HG02885 (cell line): ENCODE data around the gene TARBP1.
"Not testable (repeated sequence)": the region's sequence is repeated elsewhere in the genome, so short reads cannot be mapped to it uniquely, and the experiment has no call there.

ENCODE experiments used
- ATAC-seq: cut with Tn5 transposase; IDR thresholded peaks from one replicate; pipeline ENCODE4 v1.9.1; 2021; ENCODE audit warnings: mild to moderate bottlenecking; ENCODE audit not compliant: unreplicated experiment, poor library complexity

TARBP1 gene

DNA sequence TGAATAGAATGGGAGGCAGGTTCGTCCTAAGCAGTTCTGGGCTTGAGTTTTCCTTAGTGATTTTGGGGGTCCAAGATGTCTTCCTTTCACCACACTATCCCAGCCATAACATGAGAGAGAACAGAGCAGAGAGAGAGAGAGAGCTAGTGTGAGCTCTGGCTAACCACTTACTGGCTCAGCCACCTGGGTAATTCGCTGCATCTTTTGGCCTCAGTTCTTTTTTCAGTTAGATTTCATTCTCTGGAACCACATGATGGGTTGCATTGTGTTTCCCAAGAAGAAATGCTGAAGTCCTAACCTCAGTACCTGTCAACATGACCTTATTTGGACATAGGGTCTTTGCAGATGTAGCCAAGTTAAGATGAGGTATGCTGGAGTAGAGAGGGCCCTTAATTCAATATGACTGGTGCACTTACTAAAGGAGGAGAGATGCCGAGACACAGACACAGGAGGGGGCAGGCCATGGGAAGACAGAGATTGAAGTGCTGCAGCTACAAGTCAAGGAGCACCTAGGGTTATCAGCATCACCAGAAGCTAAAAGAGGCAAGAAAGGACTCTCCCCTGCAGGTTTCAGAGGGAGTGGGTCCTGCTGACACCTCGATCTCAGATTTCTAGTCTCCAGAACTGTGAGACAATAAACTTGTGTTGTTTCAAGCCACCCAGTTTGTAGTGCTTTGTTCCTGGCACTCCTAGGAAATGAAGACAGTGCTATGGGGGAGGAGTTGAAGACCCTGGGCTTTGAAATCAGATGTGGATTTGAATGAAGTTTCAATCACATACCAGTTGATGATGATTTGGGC, 26.2 kb upstream of the TARBP1 start:
- ATAC-seq, result no peak

DNA sequence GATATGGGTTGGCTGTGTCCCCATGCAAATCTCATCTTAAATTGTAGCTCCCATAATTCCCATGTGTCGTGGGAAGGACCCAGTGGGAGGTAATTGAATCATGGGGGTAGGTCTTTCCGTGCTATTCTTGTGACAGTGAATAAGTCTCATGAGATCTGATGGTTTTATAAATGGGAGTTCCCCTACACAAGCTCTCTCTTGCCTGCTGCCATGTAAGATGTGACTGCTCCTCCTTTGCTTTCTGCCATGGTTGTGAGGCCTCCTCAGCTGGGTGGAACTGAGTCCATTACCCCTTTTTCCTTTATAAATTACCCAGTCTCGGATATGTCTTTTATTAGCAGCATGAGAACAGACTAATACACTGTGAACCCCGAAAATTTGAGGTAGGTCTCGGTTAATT, 25.3 kb upstream of the TARBP1 start:
- ATAC-seq, result not testable (repeated sequence)

DNA sequence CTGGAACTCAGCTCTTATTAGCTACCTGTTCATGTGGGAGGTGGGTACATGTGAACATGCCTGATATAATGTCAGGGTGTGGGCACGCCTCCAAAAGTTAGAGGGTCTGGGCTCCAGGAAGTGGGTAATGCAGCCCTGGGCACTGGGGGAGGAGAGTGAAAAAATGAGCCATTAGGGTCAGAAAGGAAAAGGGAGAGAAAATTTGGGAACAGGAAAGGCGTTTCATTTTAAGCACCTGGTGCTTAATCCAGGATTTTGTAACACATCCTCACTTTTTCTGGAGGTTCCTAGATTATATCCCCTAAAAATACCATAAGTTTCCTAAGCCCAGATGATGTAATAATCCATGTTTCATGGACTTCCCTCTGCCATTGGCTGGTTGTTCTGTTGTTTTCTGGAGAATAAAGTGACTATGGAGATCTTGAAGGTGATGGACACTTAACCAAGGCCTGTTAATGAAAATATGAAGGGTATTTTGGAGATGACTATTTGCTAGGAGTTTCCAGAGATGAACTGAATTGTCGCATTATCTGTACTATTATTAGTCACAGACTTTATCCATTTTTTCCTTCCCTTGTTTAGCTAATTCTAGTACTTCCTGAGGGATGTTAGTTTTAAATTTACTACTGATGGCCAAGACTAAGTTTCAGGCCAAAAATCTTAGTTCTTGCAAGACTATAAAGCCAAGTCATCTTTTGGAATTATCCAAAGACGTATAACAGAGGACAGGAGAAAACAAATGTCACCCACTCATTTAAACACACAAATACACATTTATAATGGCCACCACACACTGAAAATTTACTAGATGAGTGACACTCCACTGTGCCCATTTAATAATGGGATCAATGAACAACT, 24.4 kb upstream of the TARBP1 start:
- no peak for ATAC-seq

DNA sequence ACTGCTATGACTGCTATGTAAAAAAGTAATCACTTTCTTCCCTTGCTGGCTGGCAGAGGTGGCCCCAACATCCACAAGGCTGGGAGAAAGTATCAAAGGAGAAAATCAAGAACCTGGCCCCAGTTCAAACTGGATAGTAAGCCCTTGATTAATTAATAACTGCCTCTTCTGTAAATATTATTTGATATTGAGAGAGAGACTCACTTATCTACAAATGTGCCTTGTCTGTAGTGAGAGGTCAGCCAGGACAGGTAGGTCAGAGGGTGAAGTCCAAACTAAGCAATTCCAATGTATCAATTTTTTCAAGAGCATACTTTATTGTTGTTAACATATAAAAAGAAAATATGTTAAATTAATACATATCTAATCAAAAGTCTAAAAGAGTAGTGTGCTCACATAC, 23.8 kb upstream of the TARBP1 start:
- no peak for ATAC-seq

DNA sequence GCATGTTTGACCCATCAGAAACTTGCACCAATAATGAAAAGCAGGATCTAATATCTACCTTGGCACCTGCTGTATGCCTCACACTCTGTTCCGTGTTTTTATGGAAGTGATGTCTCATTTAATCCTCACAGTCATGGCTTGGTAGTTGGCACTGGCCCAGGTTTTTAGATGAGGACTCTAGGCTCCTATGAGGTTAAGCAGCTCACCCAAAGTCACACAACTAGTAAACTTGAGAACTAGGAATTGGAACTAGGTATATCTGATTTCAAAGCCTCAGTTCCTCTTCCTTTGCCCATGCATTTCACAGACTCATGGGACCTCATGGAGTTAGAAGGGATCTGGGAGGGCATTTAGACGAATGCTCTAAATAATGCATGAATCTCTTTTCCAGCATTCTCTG, 21.3 kb upstream of the TARBP1 start:
- ATAC-seq, result no peak

DNA sequence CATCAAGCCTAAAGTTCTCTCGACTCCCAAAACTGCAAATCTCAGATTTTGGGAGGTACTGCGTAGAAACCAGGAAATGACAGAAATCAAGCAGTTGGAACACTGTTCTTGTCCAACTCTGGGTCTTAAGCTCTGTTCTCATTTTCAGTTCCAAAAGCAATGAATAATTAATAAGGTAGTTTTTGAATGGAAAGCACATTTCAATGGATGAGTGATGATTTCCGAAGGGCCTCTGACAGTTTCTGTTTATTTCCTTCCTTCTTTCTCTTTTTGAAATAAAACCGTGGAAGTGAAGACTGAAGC, 20.9 kb upstream of the TARBP1 start:
- ATAC-seq, result no peak

DNA sequence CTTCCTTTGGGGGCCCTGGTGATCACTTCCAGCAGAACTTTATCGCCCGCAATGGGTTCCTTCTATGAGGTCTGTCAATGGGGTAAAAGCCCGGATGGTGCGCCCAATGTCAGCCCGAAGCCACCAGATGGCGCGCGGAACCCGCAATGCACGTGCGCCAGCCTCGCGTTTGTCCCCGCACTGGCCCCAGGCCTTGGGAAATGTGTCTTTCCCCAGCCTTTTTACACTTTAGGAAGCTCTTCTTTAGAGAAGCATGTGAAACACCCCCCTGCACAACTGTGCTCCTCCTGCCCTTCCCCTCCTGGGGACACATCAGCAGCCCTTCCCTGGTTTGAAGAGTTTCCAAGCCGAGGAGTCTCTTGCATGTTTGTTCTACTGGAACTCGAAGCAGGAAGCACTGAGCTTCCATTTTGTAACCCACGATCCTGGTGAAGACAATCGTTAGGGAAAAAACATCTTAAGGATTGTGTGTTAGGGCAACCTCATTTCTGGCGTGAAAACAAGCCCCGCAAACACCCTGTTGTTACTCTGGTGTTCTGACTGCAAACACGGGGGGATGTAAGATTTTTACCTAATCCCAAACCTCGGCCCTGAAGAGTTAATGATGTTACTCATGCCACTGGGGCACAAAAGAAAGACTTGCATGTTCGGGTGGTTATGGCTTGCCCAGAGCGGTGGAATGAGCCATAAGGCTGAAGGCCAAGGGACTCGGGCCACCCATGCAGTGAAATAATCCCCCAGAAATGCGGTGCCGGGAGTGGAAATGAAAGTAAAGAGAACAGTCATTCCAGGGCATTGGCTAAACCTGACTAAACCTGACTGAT, 20.4 kb upstream of the TARBP1 start:
- peak; percentile 54 for ATAC-seq

DNA sequence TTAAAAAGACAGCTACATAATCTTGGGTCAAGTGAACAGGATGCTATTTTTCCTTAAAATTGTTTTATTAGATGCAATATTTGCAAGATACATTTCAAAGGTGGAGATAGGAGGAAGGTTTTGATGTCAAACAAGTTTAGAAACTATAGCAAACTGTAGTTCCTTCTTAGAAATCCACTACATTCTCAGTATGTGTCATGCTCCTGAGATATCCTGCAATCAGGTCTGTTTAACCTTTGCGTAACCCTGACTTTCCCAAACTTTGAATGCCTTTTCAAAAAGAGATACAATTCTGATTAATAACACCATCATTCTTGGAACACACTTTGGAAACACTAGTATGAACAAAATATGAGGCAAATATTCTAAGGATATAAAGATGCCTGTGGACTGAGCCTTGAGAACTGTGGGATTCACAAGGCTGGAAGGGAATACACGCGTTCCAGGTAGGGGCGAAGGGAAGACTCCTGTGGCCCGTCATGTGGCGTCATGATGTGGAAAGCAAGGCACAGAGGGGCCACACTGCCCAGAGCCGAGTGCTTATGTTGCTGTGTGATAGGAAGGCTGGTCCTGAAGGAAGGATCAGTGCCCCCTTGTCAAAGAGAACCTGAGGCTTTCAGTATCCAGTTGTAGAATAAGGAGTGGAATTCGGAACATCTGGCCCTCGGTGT, 19.6 kb upstream of the TARBP1 start:
- no peak for ATAC-seq

DNA sequence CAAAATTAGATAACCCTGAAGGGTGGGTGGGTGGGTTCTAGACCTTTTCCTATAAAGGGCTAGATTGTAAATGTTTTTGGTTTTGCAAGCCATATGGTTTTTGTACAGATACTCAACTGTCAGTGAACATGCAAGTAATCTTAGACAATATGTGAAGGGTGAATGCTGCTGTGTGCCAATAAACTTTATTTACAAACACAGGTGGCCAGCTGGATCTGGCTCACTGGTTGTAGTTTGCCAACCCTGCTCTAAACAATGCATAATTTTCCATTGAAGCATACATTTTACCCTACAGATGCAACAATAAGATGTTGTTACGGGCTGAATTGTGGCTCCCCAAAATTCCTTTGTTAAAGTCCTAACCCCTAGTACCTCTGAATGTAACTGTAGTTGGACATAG, 18.6 kb upstream of the TARBP1 start:
- ATAC-seq, result no peak

DNA sequence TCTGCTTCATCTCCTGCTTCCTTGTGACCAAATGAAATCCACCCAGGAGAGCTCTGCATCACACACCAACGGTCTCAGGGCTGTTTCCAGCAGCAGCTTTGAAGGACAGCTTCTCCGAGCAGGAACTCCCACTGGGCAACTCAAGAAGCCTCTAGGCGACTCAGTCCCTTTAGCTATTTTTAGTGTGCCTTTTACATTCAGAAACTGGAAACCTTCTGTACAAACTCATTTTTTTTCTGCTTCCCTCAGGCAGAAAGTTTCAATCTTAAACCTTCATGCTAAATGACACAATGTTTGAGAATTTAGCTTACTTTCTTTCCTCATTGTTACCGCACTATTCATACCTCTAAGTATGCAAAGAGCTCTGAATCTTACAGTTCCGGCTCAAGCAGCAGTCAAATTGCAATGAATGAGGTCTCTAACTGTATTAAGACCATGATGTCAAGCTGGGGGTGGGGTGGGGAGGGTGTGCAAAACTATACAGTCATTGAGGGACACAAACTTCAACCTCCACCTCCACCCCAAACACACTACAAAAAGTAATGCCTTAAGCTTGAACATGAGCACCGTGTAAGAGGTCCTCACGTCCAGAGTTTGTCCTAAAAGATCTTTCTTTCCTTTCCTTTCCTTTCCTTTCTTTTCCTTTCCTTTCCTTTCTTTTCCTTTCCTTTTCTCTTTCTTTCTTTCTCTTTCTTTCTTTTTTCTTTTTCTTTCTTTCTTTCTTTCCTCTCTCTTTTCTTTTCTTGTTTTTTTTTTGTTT, 16.4 kb upstream of the TARBP1 start:
- peak; percentile 73 for ATAC-seq

DNA sequence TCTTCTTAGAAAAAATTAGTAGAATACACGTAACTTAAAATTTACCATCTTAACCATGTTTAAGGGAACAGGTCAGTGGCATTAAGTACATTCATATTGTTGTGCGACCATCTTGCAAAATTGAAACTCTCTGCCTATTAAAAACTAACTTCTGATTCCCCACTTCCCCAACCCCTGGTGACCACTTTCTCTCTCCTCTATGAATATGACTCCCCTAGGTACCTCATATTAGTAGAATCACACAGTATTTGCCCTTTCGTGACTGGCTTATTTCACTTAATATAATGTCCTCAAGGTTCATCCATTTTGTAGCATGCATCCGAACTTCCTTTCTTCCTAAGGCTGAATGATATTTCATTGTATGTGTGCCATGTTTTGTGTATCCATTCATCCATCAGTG, 15.1 kb upstream of the TARBP1 start:
- ATAC-seq, result no peak

DNA sequence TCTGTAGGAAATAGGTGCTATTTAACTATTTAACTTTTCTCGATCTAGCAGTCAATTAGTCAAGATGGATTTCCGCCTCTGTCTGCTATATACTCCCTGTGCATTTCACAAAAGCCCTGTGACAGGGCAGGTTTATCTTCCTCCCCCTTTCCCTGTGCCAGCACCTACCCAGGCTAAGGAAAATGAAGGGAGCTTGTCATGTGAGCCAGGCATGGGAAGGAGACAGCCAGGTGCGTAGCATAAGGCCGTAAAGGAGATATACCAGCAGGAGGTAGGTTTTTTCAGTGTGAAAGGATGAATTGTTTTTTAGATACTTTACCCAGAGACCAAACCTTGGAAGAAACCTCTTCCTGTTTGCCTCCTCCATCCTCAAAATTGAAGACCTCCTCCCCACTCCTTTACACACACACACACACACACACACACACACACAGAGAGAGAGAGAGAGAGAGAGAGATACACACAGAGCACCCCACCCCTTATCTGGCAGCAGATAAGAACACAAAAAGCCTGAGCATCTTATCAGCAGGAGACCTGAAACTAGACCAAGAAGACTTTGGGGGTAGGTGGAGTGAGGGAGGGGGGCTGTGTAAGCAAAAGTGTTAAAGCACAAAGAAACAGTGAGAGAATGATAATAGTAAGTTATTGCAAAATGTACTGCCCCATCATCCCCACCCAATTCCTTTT, 12.0 kb upstream of the TARBP1 start:
- ATAC-seq, result no peak

DNA sequence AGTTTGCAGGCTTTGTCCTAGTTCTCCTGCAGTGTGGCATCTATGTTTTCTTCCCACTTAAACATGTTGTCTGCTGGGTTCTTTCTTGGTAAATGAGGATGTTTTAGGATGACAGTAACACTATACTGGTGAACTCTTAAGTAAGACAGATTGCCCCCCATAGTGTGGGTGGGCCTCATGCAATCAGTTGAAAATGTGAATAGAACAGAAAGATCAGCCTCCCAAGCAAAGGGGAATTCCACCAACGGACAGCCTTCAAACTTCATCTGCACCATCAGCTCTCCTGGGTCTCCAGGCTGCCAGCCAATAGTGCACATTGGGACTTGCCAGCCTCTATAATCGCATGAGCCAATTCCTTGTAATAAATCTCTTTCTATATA, 10.7 kb upstream of the TARBP1 start:
- ATAC-seq, result no peak

DNA sequence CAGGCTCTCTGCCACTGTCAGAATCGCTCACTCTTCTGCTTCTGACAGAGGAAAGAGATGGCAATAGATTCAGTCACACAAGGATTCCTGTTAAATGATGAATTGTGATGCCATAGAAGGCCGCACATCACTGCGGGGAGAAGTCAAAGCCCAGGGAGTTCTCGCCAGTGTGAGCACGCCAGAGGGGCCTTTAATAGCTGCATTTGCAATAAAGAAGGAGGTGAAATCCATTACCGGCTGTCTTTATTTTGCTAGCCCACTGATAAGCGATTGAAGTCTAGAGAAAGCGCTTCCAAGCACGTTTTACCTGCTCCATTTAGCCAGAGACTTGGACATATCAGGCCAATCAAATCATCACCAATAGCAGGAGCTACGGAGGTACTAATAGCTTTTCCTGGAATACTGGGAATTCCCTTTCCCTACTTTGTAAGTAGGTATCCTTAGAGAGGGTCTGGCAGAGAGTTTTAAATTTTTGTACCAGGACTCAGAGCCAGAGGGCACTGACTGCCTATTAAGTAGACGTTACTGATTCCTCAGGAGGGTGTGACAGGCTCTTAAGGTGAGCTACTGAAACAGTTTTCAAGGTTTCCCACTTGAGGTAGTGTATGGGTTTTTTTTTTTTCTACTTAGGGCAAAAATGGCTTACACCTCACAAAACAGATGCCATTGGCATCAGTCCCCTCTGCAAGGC, 10.2 kb upstream of the TARBP1 start:
- no peak for ATAC-seq

DNA sequence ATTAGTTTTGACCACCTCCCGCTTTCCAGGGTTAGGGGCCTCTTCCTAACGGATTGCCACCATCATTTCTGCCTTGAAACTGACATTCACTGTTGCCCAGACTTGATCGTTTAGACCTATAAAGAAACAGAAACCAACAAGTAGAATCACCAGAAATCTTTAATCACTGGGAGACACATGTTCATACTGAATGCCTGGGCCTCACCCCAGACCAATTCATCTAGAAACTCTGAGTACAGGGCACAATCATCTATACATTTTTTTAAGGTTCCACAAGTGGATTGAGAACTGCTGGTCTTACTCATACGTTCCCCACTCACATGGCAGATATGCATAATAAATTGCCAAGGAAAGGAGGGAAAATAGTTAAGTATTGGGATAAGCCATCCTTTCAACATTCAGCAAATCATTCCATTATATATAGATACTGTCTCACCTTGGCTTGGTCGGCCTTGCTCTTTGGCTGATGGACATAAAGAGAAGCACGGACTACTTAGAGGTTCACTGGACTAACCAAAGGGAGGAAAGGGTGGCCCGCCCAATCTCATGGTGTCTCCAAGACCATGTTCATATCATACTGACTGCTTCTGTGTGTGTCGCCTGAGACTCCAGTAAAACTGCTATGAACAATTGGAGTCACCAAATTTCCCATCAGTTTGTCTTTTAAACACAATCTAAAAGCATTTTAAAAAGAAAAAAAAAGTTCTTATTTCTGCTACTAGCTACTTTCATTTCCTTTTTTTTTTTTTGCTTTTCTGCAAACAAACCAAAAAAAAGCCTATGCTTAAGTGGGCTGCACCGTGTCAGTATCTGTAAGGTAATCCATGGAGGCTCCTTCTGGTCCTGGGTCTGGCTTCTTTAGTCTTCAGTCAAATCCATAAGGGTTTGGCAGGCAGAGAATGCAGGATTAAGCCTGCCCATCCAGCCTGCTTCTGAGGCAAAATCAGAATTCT, 9.4 kb upstream of the TARBP1 start:
- peak; percentile 51 for ATAC-seq

DNA sequence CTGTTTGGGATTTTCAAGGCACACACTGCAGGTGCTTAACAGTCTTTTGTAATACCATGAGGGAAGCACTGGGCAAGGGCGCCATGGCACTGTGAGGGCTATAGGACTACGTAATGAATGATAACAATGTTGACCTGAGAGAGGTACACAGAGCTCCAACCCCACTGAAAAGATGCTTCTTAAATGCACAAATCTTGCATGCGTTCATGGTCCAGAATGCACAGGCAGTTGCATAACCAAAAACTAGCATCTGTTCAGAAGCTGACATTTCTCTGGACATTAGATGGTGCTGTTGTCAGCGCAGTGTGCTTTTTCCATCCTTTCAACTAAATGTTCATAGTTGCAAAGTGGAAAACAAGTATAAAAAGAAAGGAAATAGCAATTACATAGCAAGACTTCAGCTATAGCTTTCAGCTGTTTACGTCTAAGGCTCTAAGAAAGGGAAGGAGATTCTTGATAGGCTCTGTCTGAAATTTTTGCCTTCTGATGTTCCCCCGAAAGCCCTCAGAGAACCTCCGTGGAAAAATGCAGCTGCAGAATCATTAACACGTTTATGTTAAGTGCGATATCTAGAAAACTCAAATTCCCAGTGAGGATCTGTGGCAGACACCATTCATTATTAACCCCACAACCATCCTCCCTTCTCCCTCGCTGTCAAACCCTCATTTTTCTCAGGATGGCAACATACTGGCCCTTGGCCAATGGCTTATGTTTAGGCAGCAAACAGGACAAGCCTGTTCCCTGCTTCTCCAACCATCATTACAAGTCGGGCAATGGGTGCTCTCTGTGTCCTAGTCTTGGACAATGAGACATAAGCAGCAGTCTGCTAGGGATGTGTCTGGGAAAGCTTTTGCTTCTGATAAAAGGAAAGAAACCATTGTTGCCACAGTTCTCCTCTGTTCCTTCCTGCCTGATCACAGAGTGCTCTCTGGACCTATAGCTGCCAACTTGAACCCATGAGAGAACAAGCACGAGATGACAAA, 8.2 kb upstream of the TARBP1 start:
- ATAC-seq, result no peak
